GM19240 (cell line): ENCODE measurements around the gene LRP1B.
"Not testable (repeated sequence)": the region's sequence is repeated elsewhere in the genome, so short reads cannot be mapped to it uniquely, and the experiment has no call there.

ENCODE experiments used
- DNase-seq: peaks from one replicate; pipeline ENCODE4 v3.0.0; 2011; ENCODE audit warnings: low spot score; ENCODE audit not compliant: insufficient read length

Gene LRP1B

DNA sequence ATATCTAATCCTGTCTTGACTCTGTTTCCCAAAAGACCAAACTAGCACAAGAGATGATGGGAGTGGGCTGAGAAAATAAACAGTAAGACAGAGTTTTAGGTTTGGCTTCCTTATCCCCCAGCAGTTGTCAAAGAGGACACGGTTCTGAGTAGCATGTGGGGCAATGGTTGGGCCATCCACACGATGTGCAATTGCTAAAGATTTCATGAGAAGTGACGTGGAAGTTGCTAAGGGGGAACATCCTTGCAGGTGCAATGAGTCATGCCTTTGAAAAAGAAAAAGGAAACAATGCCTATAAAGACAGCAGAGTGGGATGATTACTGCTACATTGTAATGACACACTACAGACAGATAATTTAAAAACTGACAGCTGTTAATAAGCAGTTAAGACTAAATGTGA lies 1395.8 kb downstream of the LRP1B start:
- no peak for DNase-seq

DNA sequence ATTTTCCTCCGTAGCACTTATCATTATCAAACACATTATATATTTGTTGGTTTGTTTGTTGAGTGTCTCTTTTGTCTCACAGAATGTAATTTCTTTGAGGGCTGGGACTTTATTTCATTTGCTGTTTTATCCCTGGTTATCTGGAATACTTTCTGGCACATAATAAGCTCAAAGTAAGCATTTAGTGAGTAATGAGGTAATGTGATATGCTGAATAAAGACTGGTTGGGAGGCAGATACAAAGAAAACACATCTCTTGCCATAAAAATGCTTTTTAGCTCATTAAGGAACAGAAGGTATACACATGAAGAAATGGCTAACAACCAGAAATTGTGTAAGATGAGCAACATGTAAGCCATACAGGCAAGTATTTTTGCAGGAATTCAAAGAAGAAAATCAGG lies 1411.8 kb downstream of the LRP1B start:
- DNase-seq, result no peak

DNA sequence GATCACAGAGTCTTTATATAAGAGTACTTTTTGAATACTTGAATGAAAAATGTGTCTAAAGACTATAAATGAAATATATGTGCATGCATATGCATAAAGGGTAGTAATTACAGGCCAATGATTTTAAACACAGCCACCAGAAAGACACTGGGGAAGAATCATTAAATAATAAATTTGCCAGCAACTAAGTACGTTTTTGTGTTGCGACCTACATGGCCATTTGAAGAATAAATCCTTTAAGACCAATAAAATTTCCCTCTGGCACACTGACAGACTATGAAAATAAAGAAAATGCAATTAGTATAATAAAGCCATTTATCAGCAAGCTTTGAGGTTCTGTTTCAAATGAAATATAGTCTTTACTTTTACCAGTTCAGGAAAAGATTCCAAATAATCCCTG lies 1413.3 kb downstream of the LRP1B start:
- DNase-seq, result no peak

DNA sequence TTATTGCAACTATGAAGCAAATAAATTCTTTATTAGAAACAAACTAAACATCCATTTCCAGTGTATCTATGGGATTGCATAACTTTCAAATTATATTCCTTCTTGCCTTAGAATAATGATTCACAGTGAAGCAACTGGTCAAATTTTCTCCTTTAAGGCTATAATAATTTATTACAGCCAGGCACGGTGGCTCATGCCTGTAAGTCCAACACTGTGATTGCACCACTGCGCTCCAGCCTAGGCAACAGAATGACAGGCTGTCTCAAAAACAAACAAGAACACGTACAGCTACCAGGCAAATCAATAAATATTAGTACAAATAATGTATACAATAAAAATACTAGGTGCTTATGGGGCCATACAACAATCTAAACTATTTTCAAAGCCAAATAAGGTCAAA lies 1416.2 kb downstream of the LRP1B start:
- no peak for DNase-seq

DNA sequence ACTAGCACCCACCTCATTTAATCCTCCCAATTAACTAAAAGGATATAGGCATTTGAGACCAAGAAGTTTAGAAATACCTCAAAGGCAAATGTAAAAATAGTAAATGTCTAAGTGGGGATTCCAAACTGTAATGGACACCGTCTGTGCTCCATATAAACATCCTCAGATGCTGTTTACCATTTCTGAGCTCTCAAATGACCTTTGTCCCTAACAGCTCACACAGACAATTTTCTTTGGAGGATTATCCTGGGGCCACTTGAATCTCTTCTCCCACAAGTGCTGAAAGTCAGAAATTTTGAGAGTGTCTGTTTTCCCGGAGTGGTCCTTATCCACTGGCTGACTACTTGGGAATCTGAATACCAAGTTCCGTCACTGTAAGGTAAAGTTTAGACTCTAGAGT lies 1418.9 kb downstream of the LRP1B start:
- DNase-seq, result no peak

DNA sequence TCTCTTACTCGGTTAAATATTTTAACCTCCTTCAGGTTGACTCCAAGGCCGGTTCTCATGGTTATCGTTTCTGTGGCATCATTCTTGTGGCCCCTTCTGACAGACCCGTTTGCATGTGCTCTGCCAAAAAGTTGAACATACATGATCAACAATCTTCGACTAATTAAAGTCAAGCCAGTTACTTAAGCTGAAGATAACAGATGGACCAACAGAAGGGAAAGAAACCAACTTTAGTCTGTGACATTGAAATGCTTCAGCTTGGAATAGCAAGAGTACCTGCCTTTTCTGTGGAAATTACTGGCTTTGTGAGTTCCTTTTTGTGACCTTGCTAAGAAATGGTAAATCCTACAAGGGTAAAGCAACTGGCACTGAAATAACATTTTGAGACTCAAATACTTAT lies 1429.1 kb downstream of the LRP1B start:
- DNase-seq, result no peak

DNA sequence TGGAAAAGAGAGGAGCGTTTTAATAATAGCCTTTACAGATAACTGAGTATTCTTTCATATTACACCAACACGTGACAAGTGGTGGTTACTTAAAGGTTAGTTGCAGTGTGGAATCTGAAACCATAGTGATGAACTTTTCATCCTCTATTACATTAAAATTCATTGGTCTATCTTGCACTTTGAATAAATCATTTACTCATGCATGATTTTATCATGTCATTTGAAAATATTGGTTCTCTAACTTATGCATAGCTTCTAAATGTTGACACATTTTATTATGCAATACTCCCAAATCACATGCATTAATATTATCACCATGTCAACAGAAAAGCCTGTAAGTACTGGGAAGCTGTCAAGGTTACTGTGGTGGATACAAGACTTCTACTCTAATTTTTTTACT lies 1432.2 kb downstream of the LRP1B start:
- DNase-seq, result no peak

DNA sequence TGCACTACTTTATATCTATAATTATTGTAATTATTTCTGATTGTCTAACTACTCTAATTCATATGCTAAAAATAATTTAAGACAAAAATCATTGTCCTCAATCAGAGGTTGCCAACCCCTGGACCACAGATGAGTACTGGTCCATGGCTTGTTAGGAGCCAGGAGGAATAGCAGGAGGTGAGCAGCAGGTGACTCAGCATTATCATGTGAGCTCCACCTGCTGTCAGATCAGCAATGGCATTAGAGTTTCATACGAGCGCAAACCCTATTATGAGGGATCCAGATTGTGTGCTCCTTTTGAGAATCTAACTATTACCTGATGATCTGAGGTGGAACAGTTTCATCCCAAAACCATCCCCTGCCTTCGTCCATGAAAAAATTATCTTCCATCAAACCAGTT lies 1434.4 kb downstream of the LRP1B start:
- no peak for DNase-seq

DNA sequence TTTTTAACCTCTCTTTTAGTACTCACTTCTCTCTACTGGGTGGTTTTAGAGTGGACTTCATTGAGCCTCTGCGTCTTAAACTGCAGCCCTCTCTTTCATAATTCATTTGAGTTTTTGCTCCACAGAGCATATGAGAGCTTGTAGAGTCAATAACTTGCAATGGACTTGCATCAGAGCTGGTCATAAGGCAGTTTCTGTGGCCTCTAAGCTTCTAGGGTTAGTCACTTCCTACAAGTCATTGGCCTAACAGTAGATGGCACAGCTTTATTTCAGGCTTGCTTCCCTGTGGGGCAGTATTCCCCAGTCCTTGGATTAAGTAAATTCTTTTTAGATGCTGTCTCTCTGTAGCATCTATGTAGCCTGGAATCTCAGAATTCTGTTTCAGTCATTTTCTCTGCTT lies 1435.7 kb downstream of the LRP1B start:
- DNase-seq, result no peak

DNA sequence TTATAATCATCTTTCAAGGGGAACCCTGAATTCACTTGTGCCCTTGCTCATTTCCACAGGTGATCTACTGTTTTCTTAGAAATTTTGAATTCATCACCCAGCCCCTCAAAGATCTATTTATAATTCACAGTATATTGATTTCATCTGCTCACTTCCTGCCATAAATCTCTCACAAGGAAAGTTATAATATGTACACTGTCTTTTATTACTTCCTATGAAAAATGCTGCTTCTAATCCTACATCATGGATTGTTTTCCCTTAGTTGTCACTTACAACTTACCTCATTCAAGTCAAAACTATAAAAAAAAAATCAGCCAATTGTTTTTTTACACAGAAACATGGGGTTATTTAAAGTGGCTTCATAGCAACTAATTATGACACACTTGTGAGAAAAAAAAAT lies 1443.0 kb downstream of the LRP1B start:
- DNase-seq, result no peak

DNA sequence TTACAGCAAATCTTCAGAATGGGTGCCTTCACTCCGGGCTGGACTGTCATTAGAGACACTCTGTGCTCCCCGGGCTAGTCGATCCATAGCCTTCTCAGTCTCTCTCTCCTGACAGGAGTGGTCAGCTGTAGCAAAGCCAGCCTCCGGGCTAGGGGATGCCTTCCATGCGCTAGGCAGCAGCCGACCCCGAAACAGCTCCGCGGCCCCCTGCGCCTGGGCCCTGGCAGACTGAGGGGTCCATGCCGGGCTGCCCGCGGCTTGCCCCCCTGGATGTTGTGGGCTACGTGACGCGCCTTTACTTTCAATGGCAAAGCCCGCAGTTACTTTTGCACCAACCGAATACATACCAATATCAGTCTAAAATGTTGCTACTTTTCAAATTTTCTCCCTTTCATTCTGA lies 1447.2 kb downstream of the LRP1B start:
- no peak for DNase-seq

DNA sequence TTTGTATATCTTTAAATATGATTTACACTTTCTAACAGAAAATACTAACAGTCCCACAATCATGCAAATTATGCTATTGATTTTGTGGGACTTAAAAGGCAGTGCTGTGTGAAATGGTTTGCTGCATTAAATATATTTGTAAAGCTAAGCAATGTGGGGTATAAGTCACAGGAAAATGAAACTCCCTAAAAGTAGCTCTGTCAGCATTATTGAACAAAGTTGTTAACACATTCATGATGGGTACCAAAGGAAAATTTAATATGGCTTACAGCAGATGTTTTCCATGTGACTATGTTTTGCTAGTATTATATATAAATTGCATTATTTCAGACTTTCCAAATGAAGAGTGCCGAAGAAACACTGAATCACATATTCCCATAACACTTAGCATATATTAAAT lies 1450.0 kb downstream of the LRP1B start:
- DNase-seq, result no peak

DNA sequence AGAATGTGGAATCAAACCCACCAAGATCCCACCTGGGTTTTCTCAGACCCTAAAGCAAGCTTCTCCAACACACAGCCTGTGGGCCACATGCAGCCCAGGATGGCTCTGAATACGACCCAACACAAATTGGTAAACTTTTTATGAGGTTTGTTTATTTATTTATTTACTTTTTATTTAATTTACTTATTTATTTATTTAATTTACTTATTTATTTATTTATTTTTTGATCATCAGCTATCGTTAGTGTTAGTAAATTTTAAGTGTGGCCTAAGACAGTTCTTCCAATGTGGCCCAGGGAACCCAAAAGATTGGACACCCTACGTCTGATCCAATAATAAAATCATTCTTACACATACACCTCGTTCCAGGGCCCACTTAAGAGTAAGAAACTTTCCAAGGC lies 1451.1 kb downstream of the LRP1B start:
- DNase-seq, result no peak

DNA sequence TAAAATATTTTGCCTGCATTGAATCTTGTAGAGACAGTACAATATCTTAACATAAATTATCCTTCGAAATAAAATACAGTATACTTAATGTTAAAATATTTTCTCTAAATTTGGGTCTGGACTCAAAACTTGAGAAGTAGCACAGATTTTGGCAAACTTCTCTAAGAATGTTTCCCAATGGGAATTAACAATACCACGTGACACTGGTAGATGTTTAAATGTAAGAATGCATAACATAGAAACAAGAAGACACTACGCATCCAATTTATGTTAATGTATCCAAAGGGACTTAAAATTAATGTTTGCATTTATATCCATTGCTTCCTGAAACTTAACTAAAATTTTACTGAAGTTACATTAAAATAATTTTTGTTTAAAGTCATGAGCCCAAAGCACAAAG lies 1460.9 kb downstream of the LRP1B start:
- no peak for DNase-seq

DNA sequence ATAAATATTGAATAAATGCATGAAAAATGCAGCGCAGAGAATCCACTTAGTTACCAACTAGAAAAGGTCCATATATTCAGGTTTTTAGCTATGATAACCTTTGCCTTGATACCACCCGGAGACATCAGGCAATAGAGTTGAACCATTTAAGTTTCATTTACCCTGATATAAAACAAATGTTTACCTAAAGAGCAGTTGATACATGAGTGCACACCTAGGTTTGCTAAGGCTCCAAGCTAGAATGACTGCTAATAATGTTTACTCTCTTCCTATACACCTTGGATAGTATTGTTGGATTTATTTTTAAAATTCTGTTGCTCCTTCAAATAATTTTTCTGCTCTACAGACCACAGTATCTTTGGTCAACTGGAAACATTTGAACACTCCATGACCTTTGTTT lies 1463.6 kb downstream of the LRP1B start:
- DNase-seq, result no peak

DNA sequence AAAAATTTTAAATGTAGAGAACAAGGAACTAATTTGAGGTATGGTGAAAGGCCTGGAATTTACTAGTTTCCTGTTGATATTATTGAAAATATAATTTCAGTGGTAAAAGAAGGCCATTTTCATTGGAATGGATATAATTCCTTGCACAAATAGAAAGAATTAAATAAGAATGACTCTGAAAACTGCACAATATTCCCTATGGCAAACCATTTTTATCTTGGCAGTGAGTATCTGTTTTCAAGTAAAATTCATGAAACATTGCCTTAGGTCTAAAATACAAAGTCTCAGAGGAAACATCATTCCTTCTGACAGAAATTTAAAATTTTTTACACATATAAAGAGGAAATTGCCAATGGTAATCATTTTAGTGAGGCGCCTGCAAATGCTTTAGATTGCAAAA lies 1468.3 kb downstream of the LRP1B start:
- DNase-seq, result no peak

DNA sequence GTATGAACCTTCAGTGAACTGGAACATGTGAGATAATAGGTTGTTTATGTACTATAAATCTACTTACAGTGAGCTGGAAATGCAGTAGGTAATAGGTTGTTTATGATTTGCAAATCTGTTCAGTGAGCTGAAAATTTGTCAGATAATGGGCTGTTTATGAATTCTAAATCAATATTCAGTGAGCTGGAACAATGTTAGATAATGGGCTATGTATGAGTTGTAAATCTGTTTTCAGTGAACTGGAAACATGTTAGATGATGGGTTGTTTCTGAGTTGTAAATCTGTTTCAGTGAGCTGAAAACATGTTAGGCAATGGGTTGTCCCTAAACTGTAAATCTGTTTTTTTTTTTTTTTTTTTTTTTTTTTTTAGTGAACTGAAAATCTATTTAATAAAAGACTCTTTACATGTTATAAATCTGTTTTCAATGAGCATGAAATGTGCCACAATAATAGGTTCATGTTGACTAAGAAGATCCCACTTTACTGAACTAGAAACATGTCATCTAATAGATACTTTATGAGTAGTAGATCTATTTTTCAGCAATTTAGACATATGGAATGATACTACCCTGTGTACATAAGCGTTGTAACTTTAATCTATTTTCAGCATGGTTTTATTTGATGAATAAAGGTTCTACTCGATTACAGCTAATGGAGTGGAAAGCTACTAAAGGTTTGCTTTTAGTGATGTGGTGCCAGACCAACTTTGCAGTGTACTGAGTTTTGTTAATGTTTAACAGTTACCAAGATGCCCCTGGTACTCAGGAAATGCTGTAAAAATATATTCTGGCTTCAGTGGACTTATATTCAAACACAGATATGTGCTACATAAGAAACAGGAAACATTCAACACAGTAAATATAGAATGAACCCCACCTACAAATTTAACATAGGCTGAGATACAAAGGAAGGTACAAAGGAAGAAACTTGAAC lies 1471.8 kb downstream of the LRP1B start:
- DNase-seq, result no peak

DNA sequence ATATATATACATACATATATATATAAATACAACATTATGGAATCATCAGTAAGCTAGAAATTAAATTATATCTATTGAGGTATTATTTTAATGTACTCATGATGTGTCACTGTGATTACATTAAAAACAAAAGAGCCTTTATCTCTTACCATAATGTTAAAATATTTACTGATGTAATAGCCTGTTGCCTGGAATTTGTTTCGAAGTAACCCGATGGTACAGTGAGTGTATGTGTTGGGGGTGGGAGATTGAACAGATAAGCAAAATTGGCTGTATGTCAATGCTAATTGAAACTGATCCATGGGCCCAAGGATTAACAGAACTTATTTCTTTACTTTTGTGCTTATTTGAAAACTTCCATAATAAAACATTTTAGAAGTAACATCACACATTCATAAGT lies 1473.2 kb downstream of the LRP1B start:
- no peak for DNase-seq

DNA sequence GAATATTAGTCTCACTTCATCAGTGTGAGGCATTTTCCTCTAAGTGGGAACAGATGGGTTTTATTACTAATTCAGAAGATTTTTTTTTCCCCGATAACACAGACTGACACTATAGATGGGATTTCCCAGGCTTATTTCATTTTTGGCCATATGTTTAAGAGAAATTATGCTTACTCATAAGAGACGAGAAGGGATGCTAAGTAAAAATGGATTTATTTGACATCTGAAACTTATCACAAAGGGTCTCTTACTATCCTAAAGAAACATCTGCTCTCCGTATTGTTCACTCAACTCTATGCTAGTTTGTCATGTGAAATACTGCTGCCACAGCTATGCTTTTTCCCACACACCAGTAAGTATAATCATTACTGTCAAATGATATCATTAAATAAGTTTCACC lies 1476.3 kb downstream of the LRP1B start:
- DNase-seq, result no peak

DNA sequence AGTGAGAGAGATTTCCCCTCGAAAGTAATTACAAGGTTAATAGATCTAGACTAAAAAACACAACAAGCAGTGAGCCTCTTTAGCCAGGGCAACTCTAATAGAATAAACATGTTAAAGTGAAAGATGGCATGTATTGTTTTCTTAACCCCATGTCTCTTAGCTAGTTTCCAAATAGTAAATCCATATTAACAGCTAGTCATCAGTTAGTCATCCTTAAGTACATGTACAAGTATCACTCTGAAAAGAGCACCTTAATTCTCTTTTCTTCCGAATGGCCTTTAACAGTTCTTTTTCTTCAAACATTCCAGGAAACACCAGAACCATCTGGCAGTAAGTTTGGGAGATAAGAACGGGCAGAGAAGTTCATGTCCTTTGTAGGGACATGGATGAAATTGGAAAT lies 1480.0 kb downstream of the LRP1B start:
- DNase-seq, result no peak

DNA sequence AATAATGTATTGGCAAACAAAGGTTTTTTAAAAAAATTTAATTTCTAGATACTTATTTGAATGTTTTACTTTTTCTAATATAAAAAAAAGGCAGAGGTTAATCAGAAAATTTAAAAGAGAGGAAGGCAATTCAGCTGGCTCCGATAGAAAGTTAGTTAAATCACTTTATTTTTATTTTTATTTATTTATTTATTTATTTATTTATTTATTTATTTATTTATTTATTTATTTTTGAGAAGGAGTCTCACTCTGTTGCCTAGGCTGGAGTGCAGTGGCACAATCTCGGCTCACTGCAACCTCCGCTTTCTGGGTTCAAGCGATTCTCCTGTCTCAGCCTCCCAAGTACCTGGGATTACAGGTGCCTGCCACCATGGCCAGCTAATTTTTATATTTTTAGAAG lies 1480.7 kb downstream of the LRP1B start:
- DNase-seq, result not testable (repeated sequence)

DNA sequence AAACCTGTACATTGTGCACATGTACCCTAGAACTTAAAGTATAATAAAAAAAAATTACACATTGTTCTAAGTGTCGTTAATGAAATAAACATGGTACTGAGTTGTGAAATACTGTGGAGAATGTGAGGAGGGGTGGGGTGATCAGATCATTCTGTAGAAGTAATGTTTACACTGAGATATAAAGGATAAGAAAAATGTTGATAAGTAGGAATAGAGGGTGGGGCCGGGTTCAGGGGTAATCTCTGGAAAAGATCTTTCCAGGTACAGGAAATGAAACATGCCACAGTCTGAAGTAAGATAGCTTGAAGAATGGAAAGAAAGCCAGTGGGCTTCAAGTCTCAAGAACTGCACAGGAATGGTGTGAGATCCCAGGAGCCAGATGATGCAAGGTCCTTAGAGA lies 1482.4 kb downstream of the LRP1B start:
- DNase-seq, result no peak

DNA sequence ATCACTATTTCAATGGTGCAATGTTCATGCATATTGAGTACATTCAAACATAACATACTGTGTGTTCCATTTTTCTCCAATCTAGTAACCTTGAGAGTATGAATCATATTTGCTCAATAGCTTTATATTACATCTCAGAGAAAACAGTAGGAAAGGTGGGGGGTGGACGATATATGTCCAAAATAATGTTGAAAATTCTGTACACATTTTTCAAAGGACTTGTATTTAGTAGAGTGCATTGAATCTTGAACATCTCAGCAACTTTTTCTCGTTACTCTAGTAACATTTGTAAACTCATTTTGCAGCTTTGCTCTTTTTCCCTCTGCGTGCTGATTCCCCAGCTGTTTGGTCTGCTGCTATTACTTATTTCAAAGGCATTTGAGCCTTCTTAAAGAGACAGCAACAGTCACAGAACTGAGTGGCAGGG lies 1487.0 kb downstream of the LRP1B start:
- DNase-seq, result no peak

DNA sequence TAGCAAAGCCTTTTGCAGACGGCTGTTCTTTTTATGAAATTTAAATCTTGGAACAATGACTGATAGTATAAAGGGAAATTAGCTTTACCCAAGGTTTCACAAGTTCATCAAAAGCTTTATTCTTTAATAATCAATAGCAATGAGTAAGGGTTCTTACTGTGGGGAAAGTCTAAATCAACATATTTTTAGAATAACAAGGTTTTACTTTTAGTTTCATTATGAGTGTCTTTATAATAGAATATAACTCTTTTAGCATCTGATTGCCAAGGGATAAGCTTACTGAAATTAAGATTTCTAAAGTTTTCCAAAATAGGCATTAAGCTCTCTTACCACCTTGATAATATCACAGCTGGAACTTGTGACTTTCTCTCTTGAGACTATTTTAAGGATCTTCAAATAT lies 1489.7 kb downstream of the LRP1B start:
- DNase-seq, result no peak
